Panc1 (cell line): ENCODE measurements around the gene FHIT. TPM values are rescaled to one million over a fixed set of nuclear protein-coding genes. Genes with fewer than 3 reads are reported as not detected.

ENCODE experiments used
- ATAC-seq: fragments of 200-7000 bp; cut with Tn5 transposase; 2 replicates; pipeline ENCODE4 v1.9.1; 2020; ENCODE audit warnings: mild to moderate bottlenecking, moderate library complexity
- BruUV-seq: library from RNA; stranded (reverse); fragments of 400-500 nt; replicated peaks from 2 replicates; lab custom pipeline; 2021; lab: Mats Ljungman, UMichigan
- CTCF ChIA-PET: fragments of 300-600 bp; sonication (Branson Sonifier 250); formaldehyde crosslinking; loops from one replicate; lab custom pipeline; 2022; ENCODE audit warnings: antibody characterized with exemption; lab: Charles Lee
- POLR2A ChIA-PET: fragments of 300-600 bp; sonication (Branson Sonifier 250); formaldehyde crosslinking; loops from one replicate; lab custom pipeline; 2022; ENCODE audit warnings: antibody characterized with exemption; lab: Charles Lee
- DNase-seq: peaks from one replicate; pipeline ENCODE4 v3.0.0-alpha.2; 2010; ENCODE audit warnings: low read depth, low spot score
- H3K27ac ChIP-seq: 2 replicates; pipeline ENCODE4 v1.5.1; 2011; ENCODE audit warnings: mild to moderate bottlenecking, low read length, inconsistent platforms
- H3K27me3 ChIP-seq: fragments of 200-500 bp; sonication (Bioruptor generic); 2 replicates; pipeline ENCODE4 v1.6.0; 2014; ENCODE audit warnings: low read length, inconsistent platforms; ENCODE audit not compliant: control insufficient read depth, insufficient read depth
- H3K36me3 ChIP-seq: fragments of 200-500 bp; sonication (Bioruptor generic); 2 replicates; pipeline ENCODE4 v1.5.1; 2014; ENCODE audit warnings: inconsistent platforms, mild to moderate bottlenecking, low read length, moderate library complexity; ENCODE audit not compliant: control insufficient read depth, insufficient read depth
- H3K4me1 ChIP-seq: 2 replicates; pipeline ENCODE4 v1.5.1; 2011; ENCODE audit warnings: inconsistent platforms, mild to moderate bottlenecking, low read length, moderate library complexity; ENCODE audit not compliant: control insufficient read depth, insufficient read depth
- H3K4me3 ChIP-seq, 2 experiments: 2 replicates each; pipeline ENCODE4 v1.5.1; 2011 to 2012; ENCODE audit warnings: low read depth in 2 of 2, low read length in 2 of 2, mild to moderate bottlenecking in 2 of 2, inconsistent platforms in 1 of 2, moderate library complexity in 1 of 2
- H3K9me3 ChIP-seq: fragments of 200-500 bp; sonication (Bioruptor generic); 2 replicates; pipeline ENCODE4 v1.5.1; 2014; ENCODE audit warnings: low read depth, mild to moderate bottlenecking, inconsistent platforms, low read length, moderate library complexity; ENCODE audit not compliant: control insufficient read depth, insufficient read depth
- CTCF ChIP-seq: fragments of 450-650 bp; IDR thresholded peaks from 2 replicates; pipeline ENCODE4 v1.5.1; 2017; ENCODE audit warnings: mild to moderate bottlenecking
- POLR2AphosphoS5 ChIP-seq: IDR thresholded peaks from 2 replicates; pipeline ENCODE4 v1.6.1; 2012; ENCODE audit warnings: mild to moderate bottlenecking, low read depth, low read length, moderate library complexity
- REST ChIP-seq, 2 experiments: IDR thresholded peaks; 2 replicates each; pipeline ENCODE4 v1.6.1; 2011 to 2012; ENCODE audit warnings: low read depth in 2 of 2, control low read depth in 1 of 2, low read length in 1 of 2, mild to moderate bottlenecking in 1 of 2, moderate library complexity in 1 of 2; ENCODE audit not compliant: insufficient read depth in 1 of 2
- SIN3A ChIP-seq: IDR thresholded peaks from 2 replicates; pipeline ENCODE4 v1.6.1; 2012; ENCODE audit warnings: low read depth, mild to moderate bottlenecking, low read length, moderate library complexity, borderline replicate concordance; ENCODE audit not compliant: insufficient read depth
- TCF7L2 ChIP-seq: IDR thresholded peaks from 2 replicates; pipeline ENCODE4 v1.6.1; 2011; ENCODE audit warnings: mild to moderate bottlenecking, low read depth, low read length, inconsistent platforms
- in situ Hi-C: cut with HindIII; loops from 2 replicates; pipeline ENCODE4 v1.10.0; 2016; ENCODE audit warnings: low sequenced_read_pairs, low pct_unique_long_range_greater_than_20kb
- intact Hi-C: fragments of 100-400 bp; cut with micrococcal nuclease; formaldehyde crosslinking; loops from one replicate; pipeline ENCODE4 v1.10.0; 2022; ENCODE audit not compliant: unreplicated experiment
- total RNA-seq: library from RNA; stranded (reverse); gene quantifications from one replicate; pipeline ENCODE4 v1.2.1, GENCODE V29; 2021; ENCODE audit not compliant: unreplicated experiment

FHIT gene
- total RNA-seq, 1 experiment from 2014 or later, result 2.2 TPM

- POLR2A ChIA-PET, result no interaction called here
- no peaks in the 10 kb centered on the region for H3K27me3 ChIP-seq
- in situ Hi-C loops, result no loop called here
- CTCF ChIA-PET, result no interaction called here
- TF ChIP-seq POLR2AphosphoS5 (no peak), SIN3A (no peak), TCF7L2 (no peak), CTCF (no peak), REST (IDR thresholded peaks at IDR 0.05; ENCODE audit: insufficient read depth in 1 of 2, low read depth in 2 of 2, low read length in 1 of 2) (no peak)
- H3K27ac ChIP-seq, result no peak overlapping the region
- H3K4me1 ChIP-seq, result no peaks in the 10 kb centered on the region
- no peak overlapping the region for H3K4me3 ChIP-seq
- intact Hi-C loops, result no loop called here
- H3K9me3 ChIP-seq, result no peaks in the 10 kb centered on the region
- no peaks in the 10 kb centered on the region for H3K36me3 ChIP-seq
- no peak for DNase-seq
- BruUV-seq, result no TSS peak
- no peak for ATAC-seq
Measured at GRCh38 chr3:60187343-60187742, 1063.9 kb downstream of the FHIT start.

GRCh38 chr3:60186359-60186758 is 1064.9 kb downstream of the FHIT start:
- no peak for ATAC-seq
- in situ Hi-C loops, result no loop called here
- no TSS peak for BruUV-seq

More at GRCh38 chr3:60186359-60186758, 1064.9 kb downstream of the FHIT start:
- DNase-seq, result no peak
- TF ChIP-seq REST (IDR thresholded peaks at IDR 0.05; ENCODE audit: insufficient read depth in 1 of 2, low read depth in 2 of 2, low read length in 1 of 2) (no peak), TCF7L2 (no peak), POLR2AphosphoS5 (no peak), SIN3A (no peak), CTCF (no peak)
- Histone ChIP-seq H3K27me3 (no peaks in the 10 kb centered on the region), H3K9me3 (no peaks in the 10 kb centered on the region), H3K4me3 (no peak overlapping the region), H3K27ac (no peak overlapping the region), H3K4me1 (no peaks in the 10 kb centered on the region), H3K36me3 (no peaks in the 10 kb centered on the region)
- POLR2A ChIA-PET, result no interaction called here
- CTCF ChIA-PET, result no interaction called here
- intact Hi-C loops, result no loop called here
